Prostate gland (tissue), 2 donors: ENCODE results near the gene CKMT2.

Source experiments
- POLR2A ChIP-seq: fragments of 450-650 bp; IDR thresholded peaks from one replicate; pipeline ENCODE4 v1.6.1; 2016; ENCODE audit warnings: antibody characterized with exemption, mild to moderate bottlenecking
- TF ChIP-seq, protein P1 (sequence below), 4 experiments: fragments of 200-600 bp in 2 of 4; fragments of 450-650 bp in 2 of 4; sonication (generic) in 2 of 4; IDR thresholded peaks; 1 replicate in 3 of 4; 2 replicates in 1 of 4; pipeline ENCODE4 v1.5.1; 2016 to 2019; ENCODE audit warnings: antibody characterized with exemption in 4 of 4, mild to moderate bottlenecking in 2 of 4, moderate library complexity in 2 of 4

DNA sequence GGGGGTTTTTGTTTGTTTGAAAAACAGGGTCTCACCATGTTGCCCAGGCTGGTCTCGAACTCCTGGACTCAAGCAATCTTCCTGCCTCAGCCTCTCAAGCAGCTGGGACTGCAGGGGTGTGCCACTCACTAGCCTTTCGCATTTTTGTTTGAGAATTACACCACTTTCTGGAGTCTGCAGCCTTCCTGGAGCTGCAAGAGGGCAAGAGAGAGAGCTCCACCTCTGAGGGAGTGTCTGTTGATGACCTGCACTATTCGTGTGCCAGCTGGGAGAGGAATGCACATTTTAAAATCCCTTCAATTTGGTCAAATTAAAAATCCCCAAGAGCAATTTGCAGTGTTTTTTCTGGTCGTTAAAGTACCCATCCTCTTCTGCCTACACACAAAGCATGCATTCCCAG, 5.0 kb upstream of the CKMT2 start:
- TF ChIP-seq, protein P1, sequence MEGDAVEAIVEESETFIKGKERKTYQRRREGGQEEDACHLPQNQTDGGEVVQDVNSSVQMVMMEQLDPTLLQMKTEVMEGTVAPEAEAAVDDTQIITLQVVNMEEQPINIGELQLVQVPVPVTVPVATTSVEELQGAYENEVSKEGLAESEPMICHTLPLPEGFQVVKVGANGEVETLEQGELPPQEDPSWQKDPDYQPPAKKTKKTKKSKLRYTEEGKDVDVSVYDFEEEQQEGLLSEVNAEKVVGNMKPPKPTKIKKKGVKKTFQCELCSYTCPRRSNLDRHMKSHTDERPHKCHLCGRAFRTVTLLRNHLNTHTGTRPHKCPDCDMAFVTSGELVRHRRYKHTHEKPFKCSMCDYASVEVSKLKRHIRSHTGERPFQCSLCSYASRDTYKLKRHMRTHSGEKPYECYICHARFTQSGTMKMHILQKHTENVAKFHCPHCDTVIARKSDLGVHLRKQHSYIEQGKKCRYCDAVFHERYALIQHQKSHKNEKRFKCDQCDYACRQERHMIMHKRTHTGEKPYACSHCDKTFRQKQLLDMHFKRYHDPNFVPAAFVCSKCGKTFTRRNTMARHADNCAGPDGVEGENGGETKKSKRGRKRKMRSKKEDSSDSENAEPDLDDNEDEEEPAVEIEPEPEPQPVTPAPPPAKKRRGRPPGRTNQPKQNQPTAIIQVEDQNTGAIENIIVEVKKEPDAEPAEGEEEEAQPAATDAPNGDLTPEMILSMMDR (IDR thresholded peaks at IDR 0.05): no peak
- TF ChIP-seq POLR2A: no peak
